ENCODE data around the gene AMZ2.

DNA sequence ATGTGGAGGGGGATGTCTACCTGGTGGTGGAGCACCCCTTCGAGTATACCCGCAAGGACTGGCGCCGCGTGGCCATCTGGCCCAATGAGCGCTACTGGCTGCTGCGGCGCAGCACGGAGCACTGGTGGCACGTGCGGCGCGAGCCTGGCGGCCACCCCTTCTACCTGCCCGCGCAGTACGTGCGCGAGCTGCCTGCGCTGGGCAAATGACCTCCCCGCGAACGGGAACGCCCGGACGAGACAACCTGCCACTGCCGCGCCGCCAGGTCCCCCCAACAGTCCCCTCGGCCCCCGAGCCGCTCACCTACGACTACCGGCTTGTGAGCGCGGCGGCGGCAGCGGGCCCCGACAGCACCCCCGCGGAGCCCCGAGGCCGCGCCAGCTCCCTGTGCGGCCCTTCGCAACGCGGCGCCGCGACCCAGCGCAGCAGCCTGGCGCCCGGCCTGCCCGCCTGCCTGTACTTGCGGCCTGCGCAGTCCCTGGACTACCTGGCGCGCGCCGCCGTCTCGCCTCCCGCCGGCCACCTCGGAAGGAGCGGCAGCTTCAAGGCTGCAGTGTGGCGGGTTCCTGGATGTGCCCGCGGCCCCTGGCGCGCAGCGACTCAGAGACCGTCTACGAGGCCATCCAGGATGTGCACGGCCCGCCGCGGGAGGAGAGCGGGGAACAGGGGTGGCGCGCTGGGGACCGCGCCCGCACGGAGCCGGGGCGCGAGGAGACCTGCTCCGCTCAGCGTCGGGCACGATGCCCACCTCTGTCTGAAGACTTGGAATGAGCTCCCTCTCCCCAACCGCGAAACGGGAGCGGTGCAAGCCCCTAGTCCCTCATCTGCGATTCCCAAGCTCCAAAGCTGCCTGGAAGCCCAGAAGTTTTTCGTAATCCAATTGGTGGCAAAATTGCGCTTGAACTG, 48.7 kb upstream of the AMZ2 start:
- no peak for TF ChIP-seq CTCF (IDR thresholded peaks at IDR 0.05)
- no peak for TF ChIP-seq TCF7L2 (IDR thresholded peaks at IDR 0.05; ENCODE audit: low read depth, low read length)
- TF ChIP-seq, protein P1, sequence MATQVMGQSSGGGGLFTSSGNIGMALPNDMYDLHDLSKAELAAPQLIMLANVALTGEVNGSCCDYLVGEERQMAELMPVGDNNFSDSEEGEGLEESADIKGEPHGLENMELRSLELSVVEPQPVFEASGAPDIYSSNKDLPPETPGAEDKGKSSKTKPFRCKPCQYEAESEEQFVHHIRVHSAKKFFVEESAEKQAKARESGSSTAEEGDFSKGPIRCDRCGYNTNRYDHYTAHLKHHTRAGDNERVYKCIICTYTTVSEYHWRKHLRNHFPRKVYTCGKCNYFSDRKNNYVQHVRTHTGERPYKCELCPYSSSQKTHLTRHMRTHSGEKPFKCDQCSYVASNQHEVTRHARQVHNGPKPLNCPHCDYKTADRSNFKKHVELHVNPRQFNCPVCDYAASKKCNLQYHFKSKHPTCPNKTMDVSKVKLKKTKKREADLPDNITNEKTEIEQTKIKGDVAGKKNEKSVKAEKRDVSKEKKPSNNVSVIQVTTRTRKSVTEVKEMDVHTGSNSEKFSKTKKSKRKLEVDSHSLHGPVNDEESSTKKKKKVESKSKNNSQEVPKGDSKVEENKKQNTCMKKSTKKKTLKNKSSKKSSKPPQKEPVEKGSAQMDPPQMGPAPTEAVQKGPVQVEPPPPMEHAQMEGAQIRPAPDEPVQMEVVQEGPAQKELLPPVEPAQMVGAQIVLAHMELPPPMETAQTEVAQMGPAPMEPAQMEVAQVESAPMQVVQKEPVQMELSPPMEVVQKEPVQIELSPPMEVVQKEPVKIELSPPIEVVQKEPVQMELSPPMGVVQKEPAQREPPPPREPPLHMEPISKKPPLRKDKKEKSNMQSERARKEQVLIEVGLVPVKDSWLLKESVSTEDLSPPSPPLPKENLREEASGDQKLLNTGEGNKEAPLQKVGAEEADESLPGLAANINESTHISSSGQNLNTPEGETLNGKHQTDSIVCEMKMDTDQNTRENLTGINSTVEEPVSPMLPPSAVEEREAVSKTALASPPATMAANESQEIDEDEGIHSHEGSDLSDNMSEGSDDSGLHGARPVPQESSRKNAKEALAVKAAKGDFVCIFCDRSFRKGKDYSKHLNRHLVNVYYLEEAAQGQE (IDR thresholded peaks at IDR 0.05; ENCODE audit: insufficient read depth in 1 of 2, low read depth in 2 of 2, low read length in 1 of 2), result no peak
- TF ChIP-seq POLR2AphosphoS5 (IDR thresholded peaks at IDR 0.05; ENCODE audit: low read depth, low read length), result no peak
